BE2C (cell line): Measurements from ENCODE around the gene FBXL14.

Experiments used
- DNase-seq: peaks from one replicate; pipeline ENCODE4 v3.0.0-alpha.2; 2020
- H3K27me3 ChIP-seq: fragments of 250-450 bp; sonication (Bioruptor Pico); 2 replicates; pipeline ENCODE4 v1.5.1; 2020; ENCODE audit warnings: mild to moderate bottlenecking
- H3K36me3 ChIP-seq: fragments of 250-450 bp; sonication (Bioruptor Pico); 2 replicates; pipeline ENCODE4 v1.5.1; 2020; ENCODE audit warnings: mild to moderate bottlenecking
- H3K4me1 ChIP-seq: fragments of 250-450 bp; sonication (Bioruptor Pico); 2 replicates; pipeline ENCODE4 v1.5.1; 2020
- H3K4me3 ChIP-seq: 2 replicates; pipeline ENCODE4 v1.5.1; 2011; ENCODE audit warnings: low read depth, low read length
- H3K9me3 ChIP-seq: fragments of 250-450 bp; sonication (Bioruptor Pico); 2 replicates; pipeline ENCODE4 v1.5.1; 2020
- CTCF ChIP-seq: IDR thresholded peaks from 2 replicates; pipeline ENCODE4 v1.5.1; 2012; ENCODE audit warnings: mild to moderate bottlenecking, low read depth, low read length

The FBXL14 gene

GRCh38 chr12:1531654-1532374 lies 62.6 kb downstream of the FBXL14 start:
- Histone ChIP-seq H3K27me3 (peaks cover 84% of the 10 kb centered on the region), H3K4me1 (no peaks in the 10 kb centered on the region), H3K4me3 (no peak overlapping the region), H3K36me3 (no peaks in the 10 kb centered on the region), H3K9me3 (no peaks in the 10 kb centered on the region)
- no peak for DNase-seq
- TF ChIP-seq CTCF: no peak

- Histone ChIP-seq H3K4me3 (peak overlapping the region; percentile 19; the same call in 1 of the 2 replicates), H3K36me3 (no peaks in the 10 kb centered on the region), H3K27me3 (peaks cover 78% of the 10 kb centered on the region), H3K4me1 (no peaks in the 10 kb centered on the region), H3K9me3 (no peaks in the 10 kb centered on the region)
- no peak for DNase-seq
- no peak for TF ChIP-seq CTCF
Measured at GRCh38 chr12:1531153-1531653, 63.2 kb downstream of the FBXL14 start.

GRCh38 chr12:1530592-1531152 lies 63.7 kb downstream of the FBXL14 start:
- Histone ChIP-seq H3K36me3 (no peaks in the 10 kb centered on the region), H3K9me3 (no peaks in the 10 kb centered on the region), H3K27me3 (peaks cover 74% of the 10 kb centered on the region), H3K4me1 (no peaks in the 10 kb centered on the region), H3K4me3 (no peak overlapping the region)
- no peak for TF ChIP-seq CTCF
- no peak for DNase-seq

- DNase-seq: no peak
- TF ChIP-seq CTCF: no peak
- H3K36me3 ChIP-seq: no peaks in the 10 kb centered on the region
- peaks cover 70% of the 10 kb centered on the region for H3K27me3 ChIP-seq
- H3K4me3 ChIP-seq: no peak overlapping the region
- no peaks in the 10 kb centered on the region for H3K9me3 ChIP-seq
- no peaks in the 10 kb centered on the region for H3K4me1 ChIP-seq
Measured at GRCh38 chr12:1529862-1530591, 64.4 kb downstream of the FBXL14 start.

GRCh38 chr12:1529228-1529861 lies 65.0 kb downstream of the FBXL14 start:
- H3K4me3 ChIP-seq: no peak overlapping the region
- TF ChIP-seq CTCF: no peak
- no peaks in the 10 kb centered on the region for H3K36me3 ChIP-seq
- no peaks in the 10 kb centered on the region for H3K4me1 ChIP-seq
- DNase-seq: no peak
- H3K27me3 ChIP-seq: peaks cover 67% of the 10 kb centered on the region
- H3K9me3 ChIP-seq: no peaks in the 10 kb centered on the region; the same call in 1 of the 2 replicates
